ELF-1 (cell line): ENCODE data around the gene PRRT3.
"Not testable (repeated sequence)": the region's sequence is repeated elsewhere in the genome, so short reads cannot be mapped to it uniquely, and the experiment has no call there.

Experiments used
- DNase-seq: peaks from one replicate; pipeline ENCODE4 v3.0.0-alpha.2; 2016; ENCODE audit warnings: low read depth, low spot score

PRRT3 gene

GRCh38 chr3:9899289-9899791 lies 52.9 kb downstream of the PRRT3 start:
- no peak for DNase-seq

- no peak for DNase-seq
Measured at GRCh38 chr3:9898467-9899241, 53.6 kb downstream of the PRRT3 start.

- DNase-seq: no peak
Measured at GRCh38 chr3:9897408-9898372, 54.5 kb downstream of the PRRT3 start.

GRCh38 chr3:9896755-9897407 lies 55.3 kb downstream of the PRRT3 start:
- DNase-seq: not testable (repeated sequence)

- not testable (repeated sequence) for DNase-seq
Measured at GRCh38 chr3:9895715-9896114, 56.5 kb downstream of the PRRT3 start.
